Esophagus squamous epithelium (tissue), 4 donors: ENCODE data around the gene ALDH3B1.

ENCODE experiments used
- POLR2A ChIP-seq, 4 donors: fragments of 450-650 bp; IDR thresholded peaks; one replicate each; pipeline ENCODE4 v1.6.1; 2017; ENCODE audit warnings: antibody characterized with exemption in 4 of 4, mild to moderate bottlenecking in 4 of 4, moderate library complexity in 3 of 4
- TF ChIP-seq, protein P1 (sequence below), 6 experiments: fragments of 450-650 bp in 4 of 6; fragments of 200-600 bp in 2 of 6; sonication (generic) in 2 of 6; IDR thresholded peaks; one replicate each; pipeline ENCODE4 v1.5.1; 2016 to 2019; ENCODE audit warnings: antibody characterized with exemption in 6 of 6, mild to moderate bottlenecking in 4 of 6, moderate library complexity in 4 of 6

DNA sequence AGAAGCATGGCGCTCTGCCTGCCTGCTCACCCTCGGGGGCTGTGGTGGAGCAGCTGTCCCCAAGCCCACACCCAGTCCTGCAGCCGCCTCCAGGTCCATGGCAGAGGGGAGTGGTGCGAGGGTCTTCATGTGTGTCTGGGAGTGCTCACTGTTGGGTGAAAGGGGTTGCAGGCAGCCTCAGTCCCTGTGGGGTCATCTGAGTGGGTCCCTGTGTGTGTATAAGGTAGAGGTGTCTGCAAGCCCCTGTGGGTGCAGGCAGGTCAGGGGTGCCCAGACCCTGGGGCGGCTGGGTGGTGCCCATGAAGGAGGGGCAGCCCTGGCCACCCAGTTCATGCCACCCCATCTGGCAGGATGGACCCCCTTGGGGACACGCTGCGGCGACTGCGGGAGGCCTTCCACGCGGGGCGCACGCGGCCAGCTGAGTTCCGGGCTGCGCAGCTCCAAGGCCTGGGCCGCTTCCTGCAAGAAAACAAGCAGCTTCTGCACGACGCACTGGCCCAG, 4.9 kb downstream of the ALDH3B1 start:
- TF ChIP-seq, protein P1, sequence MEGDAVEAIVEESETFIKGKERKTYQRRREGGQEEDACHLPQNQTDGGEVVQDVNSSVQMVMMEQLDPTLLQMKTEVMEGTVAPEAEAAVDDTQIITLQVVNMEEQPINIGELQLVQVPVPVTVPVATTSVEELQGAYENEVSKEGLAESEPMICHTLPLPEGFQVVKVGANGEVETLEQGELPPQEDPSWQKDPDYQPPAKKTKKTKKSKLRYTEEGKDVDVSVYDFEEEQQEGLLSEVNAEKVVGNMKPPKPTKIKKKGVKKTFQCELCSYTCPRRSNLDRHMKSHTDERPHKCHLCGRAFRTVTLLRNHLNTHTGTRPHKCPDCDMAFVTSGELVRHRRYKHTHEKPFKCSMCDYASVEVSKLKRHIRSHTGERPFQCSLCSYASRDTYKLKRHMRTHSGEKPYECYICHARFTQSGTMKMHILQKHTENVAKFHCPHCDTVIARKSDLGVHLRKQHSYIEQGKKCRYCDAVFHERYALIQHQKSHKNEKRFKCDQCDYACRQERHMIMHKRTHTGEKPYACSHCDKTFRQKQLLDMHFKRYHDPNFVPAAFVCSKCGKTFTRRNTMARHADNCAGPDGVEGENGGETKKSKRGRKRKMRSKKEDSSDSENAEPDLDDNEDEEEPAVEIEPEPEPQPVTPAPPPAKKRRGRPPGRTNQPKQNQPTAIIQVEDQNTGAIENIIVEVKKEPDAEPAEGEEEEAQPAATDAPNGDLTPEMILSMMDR (IDR thresholded peaks at IDR 0.05) = no peak
- no peak for TF ChIP-seq POLR2A (IDR thresholded peaks at IDR 0.05)
